ENCODE results near the gene LRRC23.

- no peak for TF ChIP-seq FOXK2 (IDR thresholded peaks at IDR 0.05)
- TF ChIP-seq FOXA1 (IDR thresholded peaks at IDR 0.05) = no peak
- no peak for TF ChIP-seq TARDBP (IDR thresholded peaks at IDR 0.05)
- TF ChIP-seq FOXM1 (IDR thresholded peaks at IDR 0.05; ENCODE audit: borderline replicate concordance) = no peak
- TF ChIP-seq PKNOX1 (IDR thresholded peaks at IDR 0.05) = no peak
- no peak for TF ChIP-seq BHLHE40 (IDR thresholded peaks at IDR 0.05; ENCODE audit: borderline replicate concordance)
- TF ChIP-seq ARNT (IDR thresholded peaks at IDR 0.05) = no peak
- TF ChIP-seq SP1 (IDR thresholded peaks at IDR 0.05) = no peak
- TF ChIP-seq ELF4 (IDR thresholded peaks at IDR 0.05) = no peak
Observed at GRCh38 chr12:6923003-6923732, 18.5 kb downstream of the LRRC23 start.
